WTC11 (cell line): ENCODE results near the gene TRMO.
"Not testable (repeated sequence)": the region's sequence is repeated elsewhere in the genome, so short reads cannot be mapped to it uniquely, and the experiment has no call there.

Experiments used
- EMX1 ChIP-seq: fragments of 250-450 bp; sonication (Bioruptor Pico); IDR thresholded peaks from 2 replicates; pipeline ENCODE4 v1.8.0; 2021; ENCODE audit warnings: mild to moderate bottlenecking
- NR3C1 ChIP-seq: sonication (generic); formaldehyde crosslinking; conservative IDR thresholded peaks from 2 replicates; pipeline ENCODE4 v1.8.1; 2023; ENCODE audit warnings: low read depth, mild to moderate bottlenecking, missing genetic modification reagents
- SMAD4 ChIP-seq: sonication (generic); formaldehyde crosslinking; IDR thresholded peaks from 2 replicates; pipeline ENCODE4 v1.8.0; 2022; ENCODE audit warnings: mild to moderate bottlenecking, missing genetic modification reagents
- TF ChIP-seq, protein P1 (sequence below): fragments of 250-450 bp; sonication (Bioruptor Pico); conservative IDR thresholded peaks from 2 replicates; pipeline ENCODE4 v1.9.0; 2021; ENCODE audit warnings: mild to moderate bottlenecking
- TF ChIP-seq, protein P2 (sequence below): fragments of 200-600 bp; IDR thresholded peaks from 2 replicates; pipeline ENCODE4 v1.8.0; 2022; ENCODE audit warnings: antibody characterized with exemption
- TF ChIP-seq, protein P3 (sequence below): sonication (generic); formaldehyde crosslinking; IDR thresholded peaks from 2 replicates; pipeline ENCODE4 v1.8.1; 2022; ENCODE audit warnings: low read depth, missing genetic modification reagents, borderline replicate concordance

DNA sequence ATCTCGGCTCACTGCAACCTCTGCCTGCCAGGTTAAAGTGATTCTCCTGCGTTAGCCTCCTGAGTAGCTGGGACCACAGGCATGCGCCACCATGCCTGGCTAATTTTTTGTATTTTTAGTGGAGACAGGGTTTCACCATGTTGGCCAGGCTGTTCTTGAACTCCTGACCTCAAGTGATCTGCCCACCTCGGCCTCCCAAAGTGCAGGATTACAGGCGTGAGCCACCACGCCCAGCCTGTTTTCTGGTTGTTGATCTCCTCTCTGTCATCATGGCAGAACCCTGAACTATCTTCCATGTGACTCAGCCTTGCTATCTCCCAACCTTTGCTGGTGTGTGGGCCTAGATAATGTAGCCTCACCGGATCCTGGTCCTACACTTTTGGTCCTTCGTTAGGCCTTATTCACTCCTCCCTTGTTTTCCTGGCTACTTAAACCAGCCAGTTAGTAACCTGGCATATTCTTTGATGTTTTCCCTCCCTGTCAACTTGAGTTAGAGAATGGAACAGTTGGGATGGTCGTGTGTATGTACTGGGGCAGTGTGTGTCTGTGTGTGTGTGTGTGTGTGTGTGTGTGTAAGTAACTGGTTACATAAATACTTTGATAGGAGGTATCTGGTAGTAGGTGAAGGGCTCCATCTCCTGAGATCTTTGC lies 38.5 kb upstream of the TRMO start:
- TF ChIP-seq, protein P1, sequence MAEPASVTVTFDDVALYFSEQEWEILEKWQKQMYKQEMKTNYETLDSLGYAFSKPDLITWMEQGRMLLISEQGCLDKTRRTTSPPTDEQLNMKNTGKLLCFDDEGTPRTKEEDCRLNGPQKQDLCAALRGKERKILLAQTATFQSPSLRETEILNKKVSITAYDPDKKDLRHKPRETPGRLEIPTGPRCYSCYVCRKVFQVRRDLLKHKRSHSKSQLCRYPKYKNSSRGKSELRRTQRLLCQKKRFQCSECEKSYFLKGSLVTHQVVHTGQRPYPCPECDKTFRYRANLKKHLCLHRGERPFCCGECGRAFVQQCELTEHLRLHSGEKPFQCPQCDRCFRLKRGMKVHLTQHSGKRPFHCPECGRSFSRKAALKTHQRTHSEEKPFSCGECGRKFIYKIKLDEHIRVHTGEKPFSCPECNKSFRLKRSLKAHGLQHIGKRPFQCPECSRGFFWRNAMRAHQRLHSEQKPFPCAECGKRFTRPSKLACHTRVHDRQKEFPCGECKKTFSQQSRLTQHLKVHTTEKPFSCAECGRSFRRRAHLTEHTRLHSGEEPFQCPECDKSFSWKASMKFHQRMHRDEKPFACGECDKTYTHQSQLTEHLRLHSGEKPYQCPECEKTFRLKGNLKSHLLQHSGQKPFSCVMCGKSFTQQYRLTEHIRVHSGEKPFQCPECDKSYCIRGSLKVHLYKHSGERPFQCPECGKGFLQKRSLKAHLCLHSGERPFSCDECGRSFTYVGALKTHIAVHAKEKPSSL (CRISPR knock-in tag) = not testable (repeated sequence)
- TF ChIP-seq SMAD4 (CRISPR knock-in tag); NR3C1; EMX1 (CRISPR knock-in tag): not testable (repeated sequence)
- TF ChIP-seq, protein P2, sequence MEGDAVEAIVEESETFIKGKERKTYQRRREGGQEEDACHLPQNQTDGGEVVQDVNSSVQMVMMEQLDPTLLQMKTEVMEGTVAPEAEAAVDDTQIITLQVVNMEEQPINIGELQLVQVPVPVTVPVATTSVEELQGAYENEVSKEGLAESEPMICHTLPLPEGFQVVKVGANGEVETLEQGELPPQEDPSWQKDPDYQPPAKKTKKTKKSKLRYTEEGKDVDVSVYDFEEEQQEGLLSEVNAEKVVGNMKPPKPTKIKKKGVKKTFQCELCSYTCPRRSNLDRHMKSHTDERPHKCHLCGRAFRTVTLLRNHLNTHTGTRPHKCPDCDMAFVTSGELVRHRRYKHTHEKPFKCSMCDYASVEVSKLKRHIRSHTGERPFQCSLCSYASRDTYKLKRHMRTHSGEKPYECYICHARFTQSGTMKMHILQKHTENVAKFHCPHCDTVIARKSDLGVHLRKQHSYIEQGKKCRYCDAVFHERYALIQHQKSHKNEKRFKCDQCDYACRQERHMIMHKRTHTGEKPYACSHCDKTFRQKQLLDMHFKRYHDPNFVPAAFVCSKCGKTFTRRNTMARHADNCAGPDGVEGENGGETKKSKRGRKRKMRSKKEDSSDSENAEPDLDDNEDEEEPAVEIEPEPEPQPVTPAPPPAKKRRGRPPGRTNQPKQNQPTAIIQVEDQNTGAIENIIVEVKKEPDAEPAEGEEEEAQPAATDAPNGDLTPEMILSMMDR = not testable (repeated sequence)
- TF ChIP-seq, protein P3, sequence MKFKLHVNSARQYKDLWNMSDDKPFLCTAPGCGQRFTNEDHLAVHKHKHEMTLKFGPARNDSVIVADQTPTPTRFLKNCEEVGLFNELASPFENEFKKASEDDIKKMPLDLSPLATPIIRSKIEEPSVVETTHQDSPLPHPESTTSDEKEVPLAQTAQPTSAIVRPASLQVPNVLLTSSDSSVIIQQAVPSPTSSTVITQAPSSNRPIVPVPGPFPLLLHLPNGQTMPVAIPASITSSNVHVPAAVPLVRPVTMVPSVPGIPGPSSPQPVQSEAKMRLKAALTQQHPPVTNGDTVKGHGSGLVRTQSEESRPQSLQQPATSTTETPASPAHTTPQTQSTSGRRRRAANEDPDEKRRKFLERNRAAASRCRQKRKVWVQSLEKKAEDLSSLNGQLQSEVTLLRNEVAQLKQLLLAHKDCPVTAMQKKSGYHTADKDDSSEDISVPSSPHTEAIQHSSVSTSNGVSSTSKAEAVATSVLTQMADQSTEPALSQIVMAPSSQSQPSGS (CRISPR knock-in tag) = not testable (repeated sequence)
